SU-DHL-6 (cell line): ENCODE data around the gene LHPP.
A peak's percentile ranks its signal among the peaks of the same experiment; 100 is the strongest.

ENCODE experiments used
- H2AFZ ChIP-seq: fragments of 200-600 bp; sonication (generic); 2 replicates; pipeline ENCODE4 v1.6.1; 2014; ENCODE audit warnings: low read depth, mild to moderate bottlenecking, moderate library complexity, mixed read lengths, antibody characterized with exemption, low read length; ENCODE audit not compliant: severe bottlenecking
- H3F3A ChIP-seq: fragments of 200-600 bp; shearing (Covaris generic); 2 replicates; pipeline ENCODE4 v1.6.0; 2016; ENCODE audit warnings: antibody characterized with exemption, mild to moderate bottlenecking; ENCODE audit not compliant: insufficient read depth
- H3K27ac ChIP-seq: fragments of 200-600 bp; sonication (generic); 2 replicates; pipeline ENCODE4 v1.5.1; 2016; ENCODE audit warnings: low read depth, mild to moderate bottlenecking, low read length, moderate library complexity, mixed read lengths
- H3K27me3 ChIP-seq: fragments of 200-600 bp; sonication (generic), shearing (Covaris generic); 2 replicates; pipeline ENCODE4 v1.6.0; 2014; ENCODE audit warnings: mild to moderate bottlenecking, low read length
- H3K36me3 ChIP-seq: fragments of 200-600 bp; sonication (generic); 2 replicates; pipeline ENCODE4 v1.6.1; 2014; ENCODE audit warnings: mild to moderate bottlenecking, low read length, mixed read lengths
- H3K4me2 ChIP-seq: fragments of 300-600, 200-600 bp; shearing (Covaris generic), sonication (generic); 2 replicates; pipeline ENCODE4 v1.6.0; 2014; ENCODE audit warnings: low read length, low read depth, mild to moderate bottlenecking; ENCODE audit not compliant: poor library complexity, severe bottlenecking
- H3K4me3 ChIP-seq: fragments of 200-600 bp; sonication (generic); 2 replicates; pipeline ENCODE4 v1.5.1; 2014; ENCODE audit warnings: antibody characterized with exemption, low read length, mild to moderate bottlenecking, mixed read lengths; ENCODE audit not compliant: insufficient read depth, poor library complexity, severe bottlenecking
- H3K79me2 ChIP-seq: fragments of 200-600 bp; sonication (generic); 2 replicates; pipeline ENCODE4 v1.6.1; 2014; ENCODE audit warnings: mild to moderate bottlenecking, low read length, moderate library complexity; ENCODE audit not compliant: insufficient read depth
- H3K9ac ChIP-seq: fragments of 200-600 bp; sonication (generic); 2 replicates; pipeline ENCODE4 v1.7.0; 2014; ENCODE audit warnings: mild to moderate bottlenecking, low read length
- H3K9me2 ChIP-seq: fragments of 200-600 bp; sonication (generic); replicated peaks from 2 replicates; pipeline ENCODE4 v1.6.1; 2014; ENCODE audit warnings: low read length; ENCODE audit not compliant: insufficient read depth
- H3K9me3 ChIP-seq: fragments of 200-600 bp; sonication (generic); 2 replicates; pipeline ENCODE4 v1.6.1; 2014; ENCODE audit warnings: low read length, mixed read lengths; ENCODE audit not compliant: insufficient read depth
- H4K20me1 ChIP-seq: fragments of 200-600 bp; sonication (generic); 2 replicates; pipeline ENCODE4 v1.6.1; 2014; ENCODE audit warnings: low read depth, mild to moderate bottlenecking, antibody characterized with exemption, low read length, moderate library complexity, mixed read lengths
- EZH2phosphoT487 ChIP-seq: fragments of 200-600 bp; sonication (generic), shearing (Covaris generic); conservative IDR thresholded peaks from 2 replicates; pipeline ENCODE4 v1.6.1; 2018; ENCODE audit warnings: mild to moderate bottlenecking, antibody characterized with exemption, low read length, moderate library complexity, mixed read lengths
- TF ChIP-seq, protein P1 (sequence below): fragments of 200-600 bp; sonication (generic); IDR thresholded peaks from one replicate; pipeline ENCODE4 v1.5.1; 2017; ENCODE audit warnings: antibody characterized with exemption, mild to moderate bottlenecking, low read length, moderate library complexity; ENCODE audit not compliant: insufficient read depth, poor library complexity, severe bottlenecking

The LHPP gene

DNA sequence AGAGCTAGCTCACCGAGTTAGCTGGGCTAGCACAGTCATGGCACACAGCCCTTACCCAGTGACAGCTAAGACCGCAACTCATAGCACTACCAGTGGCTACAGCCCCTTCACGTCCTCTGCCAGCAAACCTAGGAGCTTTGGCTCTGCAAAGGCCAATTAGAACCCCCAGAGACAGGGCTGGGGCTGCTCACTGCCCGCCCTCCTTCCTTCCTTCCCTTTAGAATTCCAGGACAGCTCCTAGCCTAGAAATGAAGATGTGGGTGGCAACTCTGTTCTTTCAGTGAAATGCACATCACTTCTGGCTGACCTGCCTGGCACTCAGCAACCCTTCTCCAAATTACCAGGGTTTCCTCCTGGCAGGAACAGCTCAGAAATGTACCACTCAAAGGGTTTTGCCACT lies 182.6 kb downstream of the LHPP start:
- no peak overlapping the region for H3K9ac ChIP-seq
- no peaks in the 10 kb centered on the region for H3K27me3 ChIP-seq
- peaks cover 5% of the 10 kb centered on the region; the same call in 1 of the 2 replicates for H3F3A ChIP-seq
- H2AFZ ChIP-seq = no peak overlapping the region
- no peaks in the 10 kb centered on the region for H3K36me3 ChIP-seq
- H4K20me1 ChIP-seq = no peaks in the 10 kb centered on the region; the same call in 1 of the 2 replicates
- no peak overlapping the region for H3K4me2 ChIP-seq
- peak overlapping the region; percentile 20 for H3K27ac ChIP-seq
- TF ChIP-seq EZH2phosphoT487 = no peak
- TF ChIP-seq, protein P1, sequence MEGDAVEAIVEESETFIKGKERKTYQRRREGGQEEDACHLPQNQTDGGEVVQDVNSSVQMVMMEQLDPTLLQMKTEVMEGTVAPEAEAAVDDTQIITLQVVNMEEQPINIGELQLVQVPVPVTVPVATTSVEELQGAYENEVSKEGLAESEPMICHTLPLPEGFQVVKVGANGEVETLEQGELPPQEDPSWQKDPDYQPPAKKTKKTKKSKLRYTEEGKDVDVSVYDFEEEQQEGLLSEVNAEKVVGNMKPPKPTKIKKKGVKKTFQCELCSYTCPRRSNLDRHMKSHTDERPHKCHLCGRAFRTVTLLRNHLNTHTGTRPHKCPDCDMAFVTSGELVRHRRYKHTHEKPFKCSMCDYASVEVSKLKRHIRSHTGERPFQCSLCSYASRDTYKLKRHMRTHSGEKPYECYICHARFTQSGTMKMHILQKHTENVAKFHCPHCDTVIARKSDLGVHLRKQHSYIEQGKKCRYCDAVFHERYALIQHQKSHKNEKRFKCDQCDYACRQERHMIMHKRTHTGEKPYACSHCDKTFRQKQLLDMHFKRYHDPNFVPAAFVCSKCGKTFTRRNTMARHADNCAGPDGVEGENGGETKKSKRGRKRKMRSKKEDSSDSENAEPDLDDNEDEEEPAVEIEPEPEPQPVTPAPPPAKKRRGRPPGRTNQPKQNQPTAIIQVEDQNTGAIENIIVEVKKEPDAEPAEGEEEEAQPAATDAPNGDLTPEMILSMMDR = no peak
- H3K9me3 ChIP-seq = no peaks in the 10 kb centered on the region
- peaks cover 100% of the 10 kb centered on the region for H3K79me2 ChIP-seq
- H3K9me2 ChIP-seq = no peaks in the 10 kb centered on the region
- H3K4me3 ChIP-seq = no peak overlapping the region

DNA sequence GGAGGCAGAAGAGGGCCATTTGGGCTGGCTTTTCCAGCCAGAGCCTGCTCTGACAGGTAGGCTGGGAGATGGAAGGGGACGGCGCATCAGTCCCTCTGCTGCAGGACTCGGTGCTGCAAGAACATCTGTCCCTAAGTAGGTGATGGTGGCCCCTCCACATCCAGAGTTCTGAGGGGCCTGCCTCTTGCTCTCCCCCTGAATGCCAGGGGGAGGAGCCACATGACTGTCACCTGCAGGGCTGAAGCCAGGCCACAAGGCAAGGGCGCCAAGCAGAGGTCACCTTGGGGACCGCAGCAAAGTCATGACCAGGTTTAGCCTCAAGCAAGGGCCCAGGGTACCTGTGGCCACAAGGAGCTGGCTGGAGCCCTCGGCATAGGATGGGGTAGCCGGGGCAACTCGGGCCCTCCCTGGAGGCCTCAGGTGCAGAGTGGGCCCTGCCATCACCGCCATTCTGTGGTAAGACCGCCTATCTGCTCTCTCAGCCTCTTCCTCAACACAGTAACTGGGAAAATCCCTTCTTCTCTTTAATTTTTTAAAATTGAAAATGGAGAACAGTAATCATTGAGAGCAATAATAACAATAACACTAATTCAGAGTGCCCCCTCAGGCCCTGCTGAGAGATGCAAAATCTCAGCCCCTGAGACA lies 183.3 kb downstream of the LHPP start:
- Histone ChIP-seq H3K4me2 (no peak overlapping the region), H4K20me1 (no peaks in the 10 kb centered on the region; the same call in 1 of the 2 replicates), H3K9ac (no peak overlapping the region), H3F3A (peaks cover 5% of the 10 kb centered on the region; the same call in 1 of the 2 replicates), H3K27ac (peak overlapping the region; percentile 20), H3K27me3 (no peaks in the 10 kb centered on the region), H2AFZ (no peak overlapping the region), H3K9me2 (no peaks in the 10 kb centered on the region), H3K4me3 (no peak overlapping the region), H3K9me3 (no peaks in the 10 kb centered on the region), H3K36me3 (no peaks in the 10 kb centered on the region), H3K79me2 (peaks cover 100% of the 10 kb centered on the region)
- TF ChIP-seq, protein P1 = peak; percentile 13
- TF ChIP-seq EZH2phosphoT487 = no peak

DNA sequence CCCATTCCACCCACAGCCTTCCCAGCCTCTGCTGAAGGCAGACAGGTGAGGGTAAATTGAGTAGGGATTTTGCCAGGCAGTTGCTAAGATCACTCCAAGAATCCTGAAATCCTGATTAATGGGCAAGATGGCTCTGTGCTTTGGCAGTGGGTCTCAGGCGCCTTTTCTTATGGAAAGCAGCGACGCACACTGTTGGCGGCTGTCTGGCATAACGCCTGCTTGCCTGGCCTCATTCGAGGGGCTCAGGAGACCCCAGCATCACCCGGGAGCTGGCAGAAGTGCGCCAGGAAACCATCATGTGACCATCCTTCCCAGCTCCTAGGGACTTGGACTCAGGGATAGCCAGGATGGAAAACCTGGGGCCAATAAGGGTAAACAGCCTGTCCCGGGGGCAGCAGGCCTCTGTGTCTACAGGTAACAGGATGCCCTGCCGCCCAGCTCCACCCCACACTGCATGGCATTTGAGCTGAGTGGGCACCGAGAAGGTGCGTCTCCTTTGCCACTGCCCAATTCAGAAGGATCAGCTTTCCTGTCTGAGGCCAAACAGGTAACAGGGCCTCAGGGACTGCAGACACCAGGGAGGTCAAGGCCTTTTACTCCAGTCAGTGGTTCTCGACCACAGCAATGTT lies 184.0 kb downstream of the LHPP start:
- peaks cover 100% of the 10 kb centered on the region for H3K79me2 ChIP-seq

More for the DNA sequence above, 184.0 kb downstream of the LHPP start:
- Histone ChIP-seq H3K4me2 (no peak overlapping the region), H3K9me3 (no peaks in the 10 kb centered on the region), H4K20me1 (no peaks in the 10 kb centered on the region; the same call in 1 of the 2 replicates), H3F3A (peaks cover 7% of the 10 kb centered on the region; the same call in 1 of the 2 replicates), H3K9ac (no peak overlapping the region), H3K9me2 (no peaks in the 10 kb centered on the region), H2AFZ (no peak overlapping the region), H3K4me3 (no peak overlapping the region), H3K27me3 (no peaks in the 10 kb centered on the region), H3K27ac (0 out of 2 replicates have a peak overlapping the region, but pooled peaks have one; percentile 14), H3K36me3 (no peaks in the 10 kb centered on the region)
- TF ChIP-seq, protein P1 = no peak
- no peak for TF ChIP-seq EZH2phosphoT487
